Measurements from ENCODE around the gene CD1D.

GRCh38 chr1:158181577-158181922 lies 855 bp downstream of the CD1D start:
- no peak for TF ChIP-seq REST (IDR thresholded peaks at IDR 0.05; ENCODE audit: insufficient read depth in 1 of 2, low read depth in 2 of 2, low read length in 1 of 2)
- no peak for TF ChIP-seq SIN3A (IDR thresholded peaks at IDR 0.05; ENCODE audit: borderline replicate concordance, insufficient read depth, low read depth, low read length)
- TF ChIP-seq CTCF (IDR thresholded peaks at IDR 0.05), result no peak
- no peak for TF ChIP-seq POLR2AphosphoS5 (IDR thresholded peaks at IDR 0.05; ENCODE audit: low read depth, low read length)
